ENCODE measurements around the gene COX6A2.

GRCh38 chr16:31420037-31420436 lies 8.1 kb downstream of the COX6A2 start:
- no peak for TF ChIP-seq CTCF (IDR thresholded peaks at IDR 0.05; ENCODE audit: extremely low read depth in 1 of 2, insufficient read depth in 1 of 2, low read depth in 1 of 2, low read length in 2 of 2)
- TF ChIP-seq POLR2AphosphoS5 (IDR thresholded peaks at IDR 0.05; ENCODE audit: insufficient read depth, low read depth, low read length) = no peak
- no peak for TF ChIP-seq POLR2A (IDR thresholded peaks at IDR 0.05; ENCODE audit: low read depth, low read length)
